Measurements from ENCODE around the gene PLD4.
"Not testable (repeated sequence)": the region's sequence is repeated elsewhere in the genome, so short reads cannot be mapped to it uniquely, and the experiment has no call there.

PLD4 gene

GRCh38 chr14:104942586-104942985, 17.9 kb downstream of the PLD4 start:
- no peak for DNase-seq

- DNase-seq, result not testable (repeated sequence)
These were observed 18.7 kb downstream of the PLD4 start for GRCh38 chr14:104943216-104944015.

GRCh38 chr14:104944016-104944308, 19.3 kb downstream of the PLD4 start:
- DNase-seq, result not testable (repeated sequence)

- DNase-seq, result not testable (repeated sequence)
These were observed 19.9 kb downstream of the PLD4 start for GRCh38 chr14:104944436-104945205.

- DNase-seq, result not testable (repeated sequence)
These were observed 20.6 kb downstream of the PLD4 start for GRCh38 chr14:104945266-104945665.

- not testable (repeated sequence) for DNase-seq
These were observed 21.6 kb downstream of the PLD4 start for GRCh38 chr14:104945986-104946965.

GRCh38 chr14:104947201-104947600, 22.5 kb downstream of the PLD4 start:
- not testable (repeated sequence) for DNase-seq

GRCh38 chr14:104947881-104948735, 23.4 kb downstream of the PLD4 start:
- not testable (repeated sequence) for DNase-seq

- DNase-seq, result no peak
These were observed 24.0 kb downstream of the PLD4 start for GRCh38 chr14:104948736-104949031.

- not testable (repeated sequence) for DNase-seq
These were observed 24.8 kb downstream of the PLD4 start for GRCh38 chr14:104949406-104949955.

GRCh38 chr14:104950021-104950420, 25.3 kb downstream of the PLD4 start:
- no peak for DNase-seq

GRCh38 chr14:104950701-104951100, 26.0 kb downstream of the PLD4 start:
- not testable (repeated sequence) for DNase-seq

GRCh38 chr14:104951863-104952657, 27.4 kb downstream of the PLD4 start:
- not testable (repeated sequence) for DNase-seq

GRCh38 chr14:104953097-104953496, 28.4 kb downstream of the PLD4 start:
- DNase-seq, result no peak

- DNase-seq, result no peak
These were observed 29.4 kb downstream of the PLD4 start for GRCh38 chr14:104953896-104954656.

GRCh38 chr14:104954746-104955395, 30.2 kb downstream of the PLD4 start:
- no peak for DNase-seq

GRCh38 chr14:104955396-104955770, 30.7 kb downstream of the PLD4 start:
- no peak for DNase-seq

GRCh38 chr14:104956290-104956890, 31.7 kb downstream of the PLD4 start:
- DNase-seq, result no peak
